H9 (cell line): Measurements from ENCODE around the gene CCBE1. TPM values are rescaled to one million over a fixed set of nuclear protein-coding genes. Genes with fewer than 3 reads are reported as not detected.

Experiments used
- DNase-seq: peaks from one replicate; pipeline ENCODE4 v3.0.0-alpha.2; 2017
- H2AFZ ChIP-seq: one replicate; pipeline ENCODE4 v1.6.1; 2013; ENCODE audit warnings: mild to moderate bottlenecking, low read length, control low read depth, moderate library complexity
- H2AK5ac ChIP-seq: 2 replicates; pipeline ENCODE4 v1.6.1; 2013; ENCODE audit warnings: low read length, control low read depth, mixed read lengths; ENCODE audit not compliant: insufficient read length
- H2BK120ac ChIP-seq: one replicate; pipeline ENCODE4 v1.6.1; 2013; ENCODE audit warnings: low read depth, mild to moderate bottlenecking, low read length, control low read depth, inconsistent platforms; ENCODE audit not compliant: poor library complexity, severe bottlenecking
- H2BK12ac ChIP-seq: 2 replicates; pipeline ENCODE4 v1.6.1; 2013; ENCODE audit warnings: low read length, control low read depth, mixed read lengths, low read depth; ENCODE audit not compliant: insufficient read length
- H2BK15ac ChIP-seq: 2 replicates; pipeline ENCODE4 v1.6.1; 2013; ENCODE audit warnings: low read depth, low read length, control low read depth
- H2BK20ac ChIP-seq: one replicate; pipeline ENCODE4 v1.6.1; 2013; ENCODE audit warnings: low read depth, mild to moderate bottlenecking, low read length, control low read depth, inconsistent platforms; ENCODE audit not compliant: poor library complexity, severe bottlenecking
- H2BK5ac ChIP-seq: 2 replicates; pipeline ENCODE4 v1.6.1; 2013; ENCODE audit warnings: low read length, control low read depth, mixed read lengths; ENCODE audit not compliant: insufficient read length
- H3K14ac ChIP-seq: 2 replicates; pipeline ENCODE4 v1.6.1; 2013; ENCODE audit warnings: low read length, control low read depth; ENCODE audit not compliant: insufficient read depth
- H3K18ac ChIP-seq: 2 replicates; pipeline ENCODE4 v1.6.1; 2013; ENCODE audit warnings: low read depth, mild to moderate bottlenecking, mixed read lengths, low read length, control low read depth; ENCODE audit not compliant: insufficient read length
- H3K23ac ChIP-seq: 2 replicates; pipeline ENCODE4 v1.6.1; 2013; ENCODE audit warnings: low read length, control low read depth, mixed read lengths, low read depth; ENCODE audit not compliant: insufficient read length
- H3K23me2 ChIP-seq: 2 replicates; pipeline ENCODE4 v1.6.1; 2013; ENCODE audit warnings: low read depth, mild to moderate bottlenecking, mixed read lengths, low read length, control low read depth; ENCODE audit not compliant: insufficient read length, poor library complexity, severe bottlenecking
- H3K27ac ChIP-seq: 2 replicates; pipeline ENCODE4 v1.5.1; 2013; ENCODE audit warnings: low read length, control low read depth, mixed read lengths, low read depth; ENCODE audit not compliant: insufficient read length
- H3K27me3 ChIP-seq: 2 replicates; pipeline ENCODE4 v1.6.1; 2013; ENCODE audit warnings: low read length, control low read depth, inconsistent platforms; ENCODE audit not compliant: insufficient read depth
- H3K4ac ChIP-seq: 2 replicates; pipeline ENCODE4 v1.6.1; 2013; ENCODE audit warnings: low read depth, mild to moderate bottlenecking, control low read depth, inconsistent platforms, low read length, moderate library complexity
- H3K4me1 ChIP-seq: 2 replicates; pipeline ENCODE4 v1.6.1; 2013; ENCODE audit warnings: low read length, control low read depth, inconsistent platforms; ENCODE audit not compliant: insufficient read depth
- H3K4me2 ChIP-seq: 2 replicates; pipeline ENCODE4 v1.6.1; 2013; ENCODE audit warnings: low read length, control low read depth, mixed read lengths; ENCODE audit not compliant: insufficient read length, insufficient read depth
- H3K56ac ChIP-seq: 2 replicates; pipeline ENCODE4 v1.6.1; 2013; ENCODE audit warnings: low read depth, mild to moderate bottlenecking, mixed read lengths, low read length, control low read depth; ENCODE audit not compliant: insufficient read length
- H3K79me1 ChIP-seq: 2 replicates; pipeline ENCODE4 v1.6.1; 2013; ENCODE audit warnings: low read depth, mild to moderate bottlenecking, moderate library complexity, low read length, control low read depth, inconsistent platforms; ENCODE audit not compliant: insufficient read depth, poor library complexity, severe bottlenecking
- H3K79me2 ChIP-seq: 2 replicates; pipeline ENCODE4 v1.6.1; 2013; ENCODE audit warnings: low read length, control low read depth, inconsistent platforms; ENCODE audit not compliant: insufficient read depth
- H3K9ac ChIP-seq: 2 replicates; pipeline ENCODE4 v1.6.1; 2013; ENCODE audit warnings: low read length, control low read depth, mixed read lengths; ENCODE audit not compliant: insufficient read length; ENCODE audit errors: extremely low read depth
- H3K9me3 ChIP-seq: one replicate; pipeline ENCODE4 v1.6.1; 2013; ENCODE audit warnings: low read depth, low read length, inconsistent platforms; ENCODE audit not compliant: control insufficient read depth
- H3T11ph ChIP-seq: one replicate; pipeline ENCODE4 v1.6.1; 2013; ENCODE audit warnings: mild to moderate bottlenecking, low read length, control low read depth, inconsistent platforms
- H4K20me1 ChIP-seq: one replicate; pipeline ENCODE4 v1.6.1; 2013; ENCODE audit not compliant: control insufficient read depth, insufficient read length, insufficient read depth
- H4K5ac ChIP-seq: 2 replicates; pipeline ENCODE4 v1.6.1; 2013; ENCODE audit warnings: low read depth, mild to moderate bottlenecking, mixed read lengths, low read length, control low read depth; ENCODE audit not compliant: insufficient read length
- H4K8ac ChIP-seq: replicated peaks from 2 replicates; pipeline ENCODE4 v1.6.1; 2013; ENCODE audit warnings: low read length, control low read depth, mixed read lengths, low read depth; ENCODE audit not compliant: insufficient read length
- H4K91ac ChIP-seq: 2 replicates; pipeline ENCODE4 v1.6.1; 2013; ENCODE audit warnings: low read depth, mild to moderate bottlenecking, moderate library complexity, mixed read lengths, low read length, control low read depth; ENCODE audit not compliant: insufficient read length
- H3K27ac Mint-ChIP-seq, 3 experiments: 2 replicates in 2 of 3; 3 replicates in 1 of 3; pipeline ENCODE4 v1.8.0; 2020 to 2021; ENCODE audit warnings: mixed read lengths in 3 of 3, mild to moderate bottlenecking in 1 of 3, moderate library complexity in 1 of 3
- H3K27me3 Mint-ChIP-seq: 2 replicates; pipeline ENCODE4 v1.8.0; 2021; ENCODE audit warnings: low read depth, mild to moderate bottlenecking, moderate library complexity, mixed read lengths
- H3K36me3 Mint-ChIP-seq, 3 experiments: 2 replicates in 2 of 3; 3 replicates in 1 of 3; pipeline ENCODE4 v1.8.0; 2020 to 2021; ENCODE audit warnings: low read depth in 3 of 3, mixed read lengths in 3 of 3; ENCODE audit not compliant: insufficient read depth in 1 of 3
- H3K4me1 Mint-ChIP-seq, 2 experiments: 2 replicates each; pipeline ENCODE4 v1.8.0; 2020; ENCODE audit warnings: mixed read lengths in 2 of 2
- H3K4me3 Mint-ChIP-seq, 2 experiments: 2 replicates in 1 of 2; 3 replicates in 1 of 2; pipeline ENCODE4 v1.8.0; 2020 to 2021; ENCODE audit warnings: mild to moderate bottlenecking in 2 of 2, mixed read lengths in 2 of 2, moderate library complexity in 1 of 2
- H3K9me3 Mint-ChIP-seq, 2 experiments: 2 replicates in 1 of 2; 3 replicates in 1 of 2; pipeline ENCODE4 v1.8.0; 2020; ENCODE audit warnings: mild to moderate bottlenecking in 2 of 2, mixed read lengths in 2 of 2, moderate library complexity in 1 of 2
- CTCF ChIP-seq: fragments of 200-600 bp; sonication (generic); conservative IDR thresholded peaks from 3 replicates; pipeline ENCODE4 v1.8.0; 2021; ENCODE audit warnings: antibody characterized with exemption, mild to moderate bottlenecking
- WGBS: extraction: QIAGEN DNeasy Blood & Tissue Kit; methylation state at CpG from one replicate; pipeline ENCODE4 v1.1.7; 2013; ENCODE audit warnings: missing lambda C conversion rate, low lambda C conversion rate, mixed read lengths; ENCODE audit not compliant: insufficient read length; ENCODE audit errors: extremely low coverage; 5-methylcytosine and 5-hydroxymethylcytosine counted together
- total RNA-seq: library from RNA; stranded (reverse); gene quantifications from 2 replicates; pipeline ENCODE4 v1.2.1, GENCODE V29; 2021

Gene CCBE1
- total RNA-seq, 1 experiment from 2014 or later = 0.39 TPM

DNA sequence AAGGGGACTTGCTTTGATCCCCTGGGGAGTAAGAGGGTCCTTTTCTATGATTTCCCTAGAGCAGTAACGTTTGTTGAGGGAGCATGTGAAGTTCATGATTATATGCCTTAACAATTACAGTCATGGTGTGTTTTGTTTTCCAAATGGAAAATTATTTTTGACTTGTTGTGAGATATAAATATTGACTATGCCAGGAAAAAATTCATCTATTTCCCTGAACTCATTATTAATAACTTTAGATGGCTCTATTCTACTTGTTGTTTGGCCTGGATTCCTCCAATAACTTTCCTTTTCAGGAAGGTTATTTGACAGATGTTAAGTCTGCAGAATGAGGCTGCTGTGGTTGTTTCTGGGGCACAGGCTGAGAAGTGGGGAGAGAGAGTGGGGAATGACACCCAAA lies 266.1 kb downstream of the CCBE1 start:
- Histone ChIP-seq H3K9me3 (no peaks in the 10 kb centered on the region), H2BK15ac (no peak overlapping the region), H3K79me2 (no peaks in the 10 kb centered on the region), H2BK5ac (no peak overlapping the region), H3K56ac (no peak overlapping the region), H2BK12ac (no peak overlapping the region), H3K27ac (no peak overlapping the region), H2BK20ac (no peak overlapping the region), H3K18ac (no peak overlapping the region), H4K5ac (no peak overlapping the region), H3K4ac (no peak overlapping the region), H2BK120ac (no peak overlapping the region), H3K14ac (no peak overlapping the region), H3K4me2 (no peak overlapping the region), H3T11ph (no peak overlapping the region), H3K23ac (no peak overlapping the region), H4K8ac (no peak overlapping the region), H4K20me1 (no peaks in the 10 kb centered on the region), H3K23me2 (no peaks in the 10 kb centered on the region), H3K4me1 (no peaks in the 10 kb centered on the region), H3K9ac (no peak overlapping the region), H3K27me3 (no peaks in the 10 kb centered on the region), H2AFZ (no peak overlapping the region), H4K91ac (no peak overlapping the region), H3K79me1 (no peaks in the 10 kb centered on the region), H2AK5ac (no peak overlapping the region)
- H3K4me1 Mint-ChIP-seq = 0 out of 4 replicates have a peak, but pooled peaks cover 0 to 3% of the 10 kb centered on the region in 2 experiments
- no peak for TF ChIP-seq CTCF
- no peak overlapping the region for H3K4me3 Mint-ChIP-seq
- no peaks in the 10 kb centered on the region; a peak in 1 of 7 replicates for H3K36me3 Mint-ChIP-seq
- H3K27me3 Mint-ChIP-seq = peaks cover 6% of the 10 kb centered on the region
- DNase-seq = no peak
- H3K9me3 Mint-ChIP-seq = no peaks in the 10 kb centered on the region
- no peak overlapping the region; a peak in 1 of 7 replicates for H3K27ac Mint-ChIP-seq
- WGBS = no CpG with 5 or more reads among the region's 1 CpG
